GM23338 (cell line): Measurements from ENCODE around the gene HLA-DOA.

Experiments
- CREB1 ChIP-seq: fragments of 250-450 bp; sonication (Bioruptor Pico); IDR thresholded peaks from 2 replicates; pipeline ENCODE4 v1.5.0; 2020; ENCODE audit warnings: low read depth, mild to moderate bottlenecking, moderate library complexity
- CTCF ChIP-seq, 2 experiments: fragments of 200-600 bp in 1 of 2; sonication (generic) in 1 of 2; conservative IDR thresholded peaks; 2 replicates each; pipeline versions ENCODE4 v1.5.1 to v1.6.1; 2016 to 2017; ENCODE audit warnings: antibody characterized with exemption in 2 of 2, low read depth in 2 of 2, mild to moderate bottlenecking in 2 of 2, moderate library complexity in 1 of 2
- ETS1 ChIP-seq: IDR thresholded peaks from 2 replicates; pipeline ENCODE4 v1.6.1; 2016; ENCODE audit warnings: antibody characterized with exemption
- EZH2 ChIP-seq: fragments of 200-600 bp; sonication (generic); IDR thresholded peaks from one replicate; pipeline ENCODE4 v1.8.0; 2017; ENCODE audit warnings: antibody characterized with exemption, mild to moderate bottlenecking, low read depth; ENCODE audit not compliant: unreplicated experiment
- EZH2phosphoT487 ChIP-seq: fragments of 200-600 bp; sonication (generic); IDR thresholded peaks from one replicate; pipeline ENCODE4 v1.8.1; 2018; ENCODE audit warnings: antibody characterized with exemption; ENCODE audit not compliant: unreplicated experiment
- JUNB ChIP-seq: IDR thresholded peaks from one replicate; pipeline ENCODE4 v1.6.1; 2016; ENCODE audit warnings: antibody characterized with exemption; ENCODE audit not compliant: unreplicated experiment
- NANOG ChIP-seq: IDR thresholded peaks from 2 replicates; pipeline ENCODE4 v1.6.1; 2016; ENCODE audit warnings: antibody characterized with exemption, borderline replicate concordance
- POLR2AphosphoS5 ChIP-seq: IDR thresholded peaks from 2 replicates; pipeline ENCODE4 v1.6.1; 2016; ENCODE audit warnings: antibody characterized with exemption, low read depth
- STAT1 ChIP-seq: IDR thresholded peaks from one replicate; pipeline ENCODE4 v1.6.1; 2016; ENCODE audit warnings: antibody characterized with exemption; ENCODE audit not compliant: unreplicated experiment
- ZNF114 ChIP-seq: fragments of 250-450 bp; sonication (Bioruptor Pico); IDR thresholded peaks from 2 replicates; pipeline ENCODE4 v1.5.0; 2020; ENCODE audit warnings: mild to moderate bottlenecking, moderate library complexity
- ZNF331 ChIP-seq: fragments of 250-450 bp; sonication (Bioruptor Pico); IDR thresholded peaks from 2 replicates; pipeline ENCODE4 v1.5.0; 2020; ENCODE audit warnings: low read depth, mild to moderate bottlenecking, moderate library complexity
- TF ChIP-seq, protein P1 (sequence below): IDR thresholded peaks from one replicate; pipeline ENCODE4 v1.6.1; 2018; ENCODE audit warnings: antibody characterized with exemption; ENCODE audit not compliant: unreplicated experiment
- TF ChIP-seq, protein P2 (sequence below): fragments of 250-450 bp; sonication (Bioruptor Pico); IDR thresholded peaks from 2 replicates; pipeline ENCODE4 v1.5.0; 2020; ENCODE audit warnings: mild to moderate bottlenecking, moderate library complexity

DNA sequence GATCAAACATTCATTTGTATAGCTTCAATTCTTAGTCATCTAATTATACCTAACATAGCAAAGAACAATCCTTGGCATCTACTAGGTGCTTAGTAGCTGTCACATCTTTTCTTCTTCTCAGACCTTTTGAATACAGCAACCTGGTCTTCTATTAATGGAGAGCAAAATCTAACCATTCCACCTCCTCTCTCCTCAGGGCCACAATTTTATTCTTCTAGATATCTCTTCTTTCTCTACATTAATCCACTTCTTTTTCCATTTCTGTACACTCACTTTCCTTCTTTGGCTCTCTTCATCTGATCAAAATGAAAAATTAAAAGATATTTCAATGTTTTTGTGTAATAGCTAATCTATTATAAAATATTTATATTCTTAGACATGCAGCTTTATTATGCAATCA is 9.0 kb upstream of the HLA-DOA start:
- TF ChIP-seq CTCF (conservative IDR thresholded peaks at IDR 0.05; ENCODE audit: low read depth in 2 of 2) (no peak), JUNB (no peak), EZH2phosphoT487 (no peak), POLR2AphosphoS5 (no peak), CREB1 (CRISPR knock-in tag) (no peak), EZH2 (no peak), ZNF114 (CRISPR knock-in tag) (no peak), ETS1 (no peak), ZNF331 (CRISPR knock-in tag) (no peak), STAT1 (no peak), NANOG (no peak)
- TF ChIP-seq, protein P1, sequence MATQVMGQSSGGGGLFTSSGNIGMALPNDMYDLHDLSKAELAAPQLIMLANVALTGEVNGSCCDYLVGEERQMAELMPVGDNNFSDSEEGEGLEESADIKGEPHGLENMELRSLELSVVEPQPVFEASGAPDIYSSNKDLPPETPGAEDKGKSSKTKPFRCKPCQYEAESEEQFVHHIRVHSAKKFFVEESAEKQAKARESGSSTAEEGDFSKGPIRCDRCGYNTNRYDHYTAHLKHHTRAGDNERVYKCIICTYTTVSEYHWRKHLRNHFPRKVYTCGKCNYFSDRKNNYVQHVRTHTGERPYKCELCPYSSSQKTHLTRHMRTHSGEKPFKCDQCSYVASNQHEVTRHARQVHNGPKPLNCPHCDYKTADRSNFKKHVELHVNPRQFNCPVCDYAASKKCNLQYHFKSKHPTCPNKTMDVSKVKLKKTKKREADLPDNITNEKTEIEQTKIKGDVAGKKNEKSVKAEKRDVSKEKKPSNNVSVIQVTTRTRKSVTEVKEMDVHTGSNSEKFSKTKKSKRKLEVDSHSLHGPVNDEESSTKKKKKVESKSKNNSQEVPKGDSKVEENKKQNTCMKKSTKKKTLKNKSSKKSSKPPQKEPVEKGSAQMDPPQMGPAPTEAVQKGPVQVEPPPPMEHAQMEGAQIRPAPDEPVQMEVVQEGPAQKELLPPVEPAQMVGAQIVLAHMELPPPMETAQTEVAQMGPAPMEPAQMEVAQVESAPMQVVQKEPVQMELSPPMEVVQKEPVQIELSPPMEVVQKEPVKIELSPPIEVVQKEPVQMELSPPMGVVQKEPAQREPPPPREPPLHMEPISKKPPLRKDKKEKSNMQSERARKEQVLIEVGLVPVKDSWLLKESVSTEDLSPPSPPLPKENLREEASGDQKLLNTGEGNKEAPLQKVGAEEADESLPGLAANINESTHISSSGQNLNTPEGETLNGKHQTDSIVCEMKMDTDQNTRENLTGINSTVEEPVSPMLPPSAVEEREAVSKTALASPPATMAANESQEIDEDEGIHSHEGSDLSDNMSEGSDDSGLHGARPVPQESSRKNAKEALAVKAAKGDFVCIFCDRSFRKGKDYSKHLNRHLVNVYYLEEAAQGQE = no peak
- TF ChIP-seq, protein P2, sequence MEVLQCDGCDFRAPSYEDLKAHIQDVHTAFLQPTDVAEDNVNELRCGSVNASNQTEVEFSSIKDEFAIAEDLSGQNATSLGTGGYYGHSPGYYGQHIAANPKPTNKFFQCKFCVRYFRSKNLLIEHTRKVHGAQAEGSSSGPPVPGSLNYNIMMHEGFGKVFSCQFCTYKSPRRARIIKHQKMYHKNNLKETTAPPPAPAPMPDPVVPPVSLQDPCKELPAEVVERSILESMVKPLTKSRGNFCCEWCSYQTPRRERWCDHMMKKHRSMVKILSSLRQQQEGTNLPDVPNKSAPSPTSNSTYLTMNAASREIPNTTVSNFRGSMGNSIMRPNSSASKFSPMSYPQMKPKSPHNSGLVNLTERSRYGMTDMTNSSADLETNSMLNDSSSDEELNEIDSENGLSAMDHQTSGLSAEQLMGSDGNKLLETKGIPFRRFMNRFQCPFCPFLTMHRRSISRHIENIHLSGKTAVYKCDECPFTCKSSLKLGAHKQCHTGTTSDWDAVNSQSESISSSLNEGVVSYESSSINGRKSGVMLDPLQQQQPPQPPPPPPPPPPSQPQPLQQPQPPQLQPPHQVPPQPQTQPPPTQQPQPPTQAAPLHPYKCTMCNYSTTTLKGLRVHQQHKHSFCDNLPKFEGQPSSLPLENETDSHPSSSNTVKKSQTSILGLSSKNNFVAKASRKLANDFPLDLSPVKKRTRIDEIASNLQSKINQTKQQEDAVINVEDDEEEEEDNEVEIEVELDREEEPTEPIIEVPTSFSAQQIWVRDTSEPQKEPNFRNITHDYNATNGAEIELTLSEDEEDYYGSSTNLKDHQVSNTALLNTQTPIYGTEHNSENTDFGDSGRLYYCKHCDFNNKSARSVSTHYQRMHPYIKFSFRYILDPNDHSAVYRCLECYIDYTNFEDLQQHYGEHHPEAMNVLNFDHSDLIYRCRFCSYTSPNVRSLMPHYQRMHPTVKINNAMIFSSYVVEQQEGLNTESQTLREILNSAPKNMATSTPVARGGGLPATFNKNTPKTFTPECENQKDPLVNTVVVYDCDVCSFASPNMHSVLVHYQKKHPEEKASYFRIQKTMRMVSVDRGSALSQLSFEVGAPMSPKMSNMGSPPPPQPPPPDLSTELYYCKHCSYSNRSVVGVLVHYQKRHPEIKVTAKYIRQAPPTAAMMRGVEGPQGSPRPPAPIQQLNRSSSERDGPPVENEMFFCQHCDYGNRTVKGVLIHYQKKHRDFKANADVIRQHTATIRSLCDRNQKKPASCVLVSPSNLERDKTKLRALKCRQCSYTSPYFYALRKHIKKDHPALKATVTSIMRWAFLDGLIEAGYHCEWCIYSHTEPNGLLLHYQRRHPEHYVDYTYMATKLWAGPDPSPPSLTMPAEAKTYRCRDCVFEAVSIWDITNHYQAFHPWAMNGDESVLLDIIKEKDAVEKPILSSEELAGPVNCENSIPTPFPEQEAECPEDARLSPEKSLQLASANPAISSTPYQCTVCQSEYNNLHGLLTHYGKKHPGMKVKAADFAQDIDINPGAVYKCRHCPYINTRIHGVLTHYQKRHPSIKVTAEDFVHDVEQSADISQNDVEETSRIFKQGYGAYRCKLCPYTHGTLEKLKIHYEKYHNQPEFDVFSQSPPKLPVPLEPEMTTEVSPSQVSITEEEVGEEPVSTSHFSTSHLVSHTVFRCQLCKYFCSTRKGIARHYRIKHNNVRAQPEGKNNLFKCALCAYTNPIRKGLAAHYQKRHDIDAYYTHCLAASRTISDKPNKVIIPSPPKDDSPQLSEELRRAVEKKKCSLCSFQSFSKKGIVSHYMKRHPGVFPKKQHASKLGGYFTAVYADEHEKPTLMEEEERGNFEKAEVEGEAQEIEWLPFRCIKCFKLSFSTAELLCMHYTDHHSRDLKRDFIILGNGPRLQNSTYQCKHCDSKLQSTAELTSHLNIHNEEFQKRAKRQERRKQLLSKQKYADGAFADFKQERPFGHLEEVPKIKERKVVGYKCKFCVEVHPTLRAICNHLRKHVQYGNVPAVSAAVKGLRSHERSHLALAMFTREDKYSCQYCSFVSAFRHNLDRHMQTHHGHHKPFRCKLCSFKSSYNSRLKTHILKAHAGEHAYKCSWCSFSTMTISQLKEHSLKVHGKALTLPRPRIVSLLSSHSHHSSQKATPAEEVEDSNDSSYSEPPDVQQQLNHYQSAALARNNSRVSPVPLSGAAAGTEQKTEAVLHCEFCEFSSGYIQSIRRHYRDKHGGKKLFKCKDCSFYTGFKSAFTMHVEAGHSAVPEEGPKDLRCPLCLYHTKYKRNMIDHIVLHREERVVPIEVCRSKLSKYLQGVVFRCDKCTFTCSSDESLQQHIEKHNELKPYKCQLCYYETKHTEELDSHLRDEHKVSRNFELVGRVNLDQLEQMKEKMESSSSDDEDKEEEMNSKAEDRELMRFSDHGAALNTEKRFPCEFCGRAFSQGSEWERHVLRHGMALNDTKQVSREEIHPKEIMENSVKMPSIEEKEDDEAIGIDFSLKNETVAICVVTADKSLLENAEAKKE = no peak
